Thymus (tissue), 11 donors: Measurements from ENCODE around the gene DRC3. TPM values are rescaled to one million over a fixed set of nuclear protein-coding genes. Genes with fewer than 3 reads are reported as not detected.

Experiments used
- DNase-seq, 9 donors: peaks; one replicate each; pipeline ENCODE4 v3.0.0-alpha.2; 2013; ENCODE audit warnings: low spot score in 9 of 9, low read depth in 6 of 9, missing footprints in 1 of 9
- H3K27ac ChIP-seq, 2 donors: one replicate each; pipeline ENCODE4 v1.5.1; 2013; ENCODE audit warnings: control low read depth in 1 of 2, low read depth in 1 of 2, low read length in 1 of 2, mild to moderate bottlenecking in 1 of 2, moderate library complexity in 1 of 2
- H3K27me3 ChIP-seq, 2 donors: one replicate each; pipeline ENCODE4 v1.5.1; 2013; ENCODE audit warnings: low read length in 1 of 2; ENCODE audit not compliant: control insufficient read depth in 2 of 2, insufficient read depth in 1 of 2
- H3K36me3 ChIP-seq, 2 donors: one replicate each; pipeline ENCODE4 v1.5.1; 2013; ENCODE audit warnings: low read length in 1 of 2, mild to moderate bottlenecking in 1 of 2, moderate library complexity in 1 of 2; ENCODE audit not compliant: control insufficient read depth in 2 of 2, insufficient read depth in 2 of 2
- H3K4me1 ChIP-seq, 2 donors: one replicate each; pipeline ENCODE4 v1.5.1; 2013; ENCODE audit warnings: low read length in 2 of 2; ENCODE audit not compliant: control insufficient read depth in 2 of 2, insufficient read depth in 2 of 2
- H3K4me3 ChIP-seq, 2 donors: one replicate each; pipeline ENCODE4 v1.5.1; 2013; ENCODE audit warnings: low read length in 2 of 2, control low read depth in 1 of 2, mild to moderate bottlenecking in 1 of 2
- H3K9me3 ChIP-seq, 2 donors: one replicate each; pipeline ENCODE4 v1.5.1; 2013; ENCODE audit warnings: low read length in 1 of 2, mild to moderate bottlenecking in 1 of 2; ENCODE audit not compliant: control insufficient read depth in 2 of 2, insufficient read depth in 1 of 2
- WGBS: extraction: QIAGEN DNeasy Blood & Tissue Kit; methylation state at CpG from one replicate; pipeline ENCODE4 v1.1.7; 2013; 5-methylcytosine and 5-hydroxymethylcytosine counted together
- polyA plus RNA-seq: library from polyadenylated mRNA; stranded (reverse); fragments of 200-250 nt; gene quantifications from one replicate; pipeline ENCODE4 v1.2.3, GENCODE V29; 2013
- total RNA-seq: library from RNA; stranded (reverse); fragments of 120-200 nt; gene quantifications from one replicate; pipeline ENCODE4 v1.2.4, GENCODE V29; 2013
- donor health status: healthy.

DRC3 gene
- total and polyA plus RNA-seq, 2 donors = 1.3 to 3.3 TPM

DNA sequence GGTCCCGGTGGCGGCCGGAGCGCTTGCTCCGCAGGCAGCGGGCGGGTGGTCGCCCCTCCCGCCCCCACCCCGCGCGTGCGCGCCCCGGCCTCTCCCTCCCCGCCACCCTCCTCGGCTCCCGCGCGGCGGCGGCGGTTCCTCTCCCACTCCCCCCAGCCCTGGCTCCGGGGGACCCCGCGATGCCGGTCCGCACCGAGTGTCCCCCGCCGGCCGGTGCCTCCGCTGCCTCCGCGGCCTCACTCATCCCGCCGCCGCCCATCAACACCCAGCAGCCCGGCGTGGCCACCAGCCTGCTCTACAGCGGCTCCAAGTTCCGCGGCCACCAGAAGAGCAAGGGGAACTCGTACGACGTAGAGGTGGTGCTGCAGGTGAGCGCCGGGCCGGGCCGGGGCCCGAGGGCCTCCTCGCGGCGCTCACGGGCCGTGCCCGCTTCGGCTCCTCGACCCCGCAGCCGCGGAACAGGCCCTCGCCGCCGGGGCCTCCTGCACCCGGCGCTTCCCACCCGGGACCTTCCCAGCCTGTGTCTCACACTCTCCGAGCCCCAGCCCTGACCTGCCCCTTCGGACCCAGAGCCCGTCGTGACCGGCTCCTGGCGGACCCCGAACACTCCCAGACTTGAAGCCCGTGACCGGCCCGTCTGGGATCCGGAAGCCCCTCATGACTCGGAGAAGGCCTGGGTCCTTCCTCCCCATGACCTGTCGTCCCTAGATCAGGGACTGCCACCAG lies 67.0 kb downstream of the DRC3 start:
- no peaks in the 10 kb centered on the region for H3K27me3 ChIP-seq
- peak overlapping the region; percentile 79 to 89 for H3K4me3 ChIP-seq
- under 1% methylated on average over 80 of the region's 81 CpGs for WGBS
- no peaks in the 10 kb centered on the region for H3K9me3 ChIP-seq
- peaks cover 21 to 34% of the 10 kb centered on the region in 2 donors for H3K4me1 ChIP-seq
- H3K36me3 ChIP-seq = peaks cover 0 to under 1% of the 10 kb centered on the region in 2 donors
- H3K27ac ChIP-seq = peak overlapping the region in 1 of 2 donors; percentile 74
- peak in 2 of 9 donors; percentile 15 to 27 for DNase-seq

DNA sequence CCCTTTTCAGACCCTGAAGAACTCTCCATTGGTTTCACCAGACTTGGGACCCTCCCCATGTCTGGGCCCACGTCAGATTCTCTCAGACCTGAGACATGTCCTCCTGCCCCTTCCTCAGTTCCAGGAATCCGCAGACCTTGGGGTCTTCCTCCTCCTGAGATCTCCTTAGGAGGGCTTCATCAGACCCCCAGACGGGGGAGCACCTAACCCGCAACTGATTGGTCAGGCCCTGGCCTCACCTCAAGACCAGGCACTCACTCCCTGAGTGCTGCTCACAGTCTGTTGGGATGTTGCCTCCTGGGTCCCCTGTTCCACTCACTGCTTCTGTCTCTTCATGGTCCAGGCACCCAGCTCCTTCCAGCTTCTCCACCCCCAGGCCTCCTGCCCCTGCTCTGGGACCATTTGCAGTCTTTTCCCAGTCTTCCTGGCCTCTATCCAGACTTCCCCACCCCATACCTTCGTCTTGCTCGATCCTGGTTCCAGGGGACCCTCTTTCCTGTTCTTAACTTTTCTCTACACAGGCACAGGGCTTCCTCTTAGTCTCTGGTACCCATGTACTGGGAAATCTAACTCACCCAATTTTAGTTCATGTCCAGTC lies 67.7 kb downstream of the DRC3 start:
- no peaks in the 10 kb centered on the region for H3K27me3 ChIP-seq
- no peak overlapping the region for H3K27ac ChIP-seq
- peak in 1 of 9 donors; percentile 21 for DNase-seq
- H3K9me3 ChIP-seq = no peaks in the 10 kb centered on the region
- WGBS = 49% methylated on average over 6 of the region's 6 CpGs
- peak overlapping the region; percentile 79 to 89 for H3K4me3 ChIP-seq
- peaks cover 21 to 34% of the 10 kb centered on the region in 2 donors for H3K4me1 ChIP-seq
- H3K36me3 ChIP-seq = peaks cover 5% of the 10 kb centered on the region in 2 donors

DNA sequence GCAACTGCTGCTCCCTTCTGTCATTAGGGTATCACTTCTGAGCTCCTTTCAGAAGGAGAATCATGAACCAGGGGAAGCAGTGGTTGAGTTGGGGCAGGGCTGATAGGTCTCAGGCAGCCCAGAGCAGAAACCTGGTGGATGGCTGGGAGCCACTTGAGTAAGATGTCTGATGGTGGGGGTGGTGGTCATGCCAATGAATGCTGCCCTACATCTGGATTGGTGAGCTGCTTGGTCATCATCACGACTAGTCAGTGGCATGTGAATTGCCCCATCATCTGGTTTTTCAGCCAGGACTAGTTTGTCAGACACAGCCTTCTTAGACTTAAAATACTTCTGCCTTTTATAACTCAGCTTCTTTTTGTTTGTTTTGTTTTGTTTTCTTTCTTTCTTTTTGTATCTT lies 69.1 kb downstream of the DRC3 start:
- DNase-seq = no peak
- peaks cover 21 to 34% of the 10 kb centered on the region in 2 donors for H3K4me1 ChIP-seq
- no peaks in the 10 kb centered on the region for H3K9me3 ChIP-seq
- H3K27me3 ChIP-seq = no peaks in the 10 kb centered on the region
- no peak overlapping the region for H3K27ac ChIP-seq
- H3K4me3 ChIP-seq = no peak overlapping the region
- H3K36me3 ChIP-seq = peaks cover 14 to 15% of the 10 kb centered on the region in 2 donors
- 87% methylated on average over 1 of the region's 1 CpG for WGBS

DNA sequence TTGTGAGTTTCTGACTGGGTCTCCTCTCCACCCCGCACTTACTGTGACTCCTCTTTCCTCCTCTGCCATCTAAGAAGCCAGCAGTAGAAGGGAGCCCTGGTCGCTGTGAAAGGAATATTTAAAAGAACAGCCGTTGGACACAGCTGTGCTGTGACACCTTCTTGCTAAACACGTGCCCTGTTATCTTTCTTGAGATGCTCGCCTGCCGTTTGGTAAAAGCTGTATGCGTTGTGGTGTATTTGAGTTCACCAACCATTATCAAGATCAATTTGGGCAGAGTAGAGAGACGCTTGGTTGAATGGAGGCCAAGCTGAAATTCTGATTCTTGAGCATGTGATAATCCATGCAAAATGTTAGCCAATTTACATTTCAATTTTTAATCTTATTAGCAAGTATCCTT lies 70.3 kb downstream of the DRC3 start:
- WGBS = 96% methylated on average over 8 of the region's 8 CpGs
- Histone ChIP-seq H3K4me1 (peaks cover 16 to 23% of the 10 kb centered on the region in 2 donors), H3K27ac (no peak overlapping the region), H3K4me3 (no peak overlapping the region), H3K27me3 (no peaks in the 10 kb centered on the region), H3K36me3 (peaks cover 18 to 24% of the 10 kb centered on the region in 2 donors), H3K9me3 (no peaks in the 10 kb centered on the region)
- no peak for DNase-seq

DNA sequence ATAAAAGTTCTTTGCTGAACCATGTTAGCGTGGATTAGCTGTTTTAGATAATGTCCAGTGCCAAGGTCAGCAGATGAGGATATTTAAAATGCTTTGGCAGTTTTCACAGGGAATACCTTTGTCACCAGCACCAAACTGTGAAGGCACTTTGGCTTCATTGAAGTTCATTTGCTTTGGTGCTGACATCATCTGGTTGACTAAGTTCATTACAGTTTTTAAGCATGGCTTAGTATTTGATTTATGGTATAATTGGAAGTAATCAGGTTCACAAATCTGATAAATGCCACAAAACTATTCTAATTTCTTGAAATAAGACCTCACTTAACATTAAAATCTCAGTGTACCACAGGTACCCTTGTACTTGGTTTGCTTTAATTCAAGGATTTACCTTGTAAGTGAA lies 70.8 kb downstream of the DRC3 start:
- WGBS = 97% methylated on average over 1 of the region's 1 CpG
- H3K4me3 ChIP-seq = no peak overlapping the region
- peak in 1 of 9 donors; percentile 29 for DNase-seq

DNA sequence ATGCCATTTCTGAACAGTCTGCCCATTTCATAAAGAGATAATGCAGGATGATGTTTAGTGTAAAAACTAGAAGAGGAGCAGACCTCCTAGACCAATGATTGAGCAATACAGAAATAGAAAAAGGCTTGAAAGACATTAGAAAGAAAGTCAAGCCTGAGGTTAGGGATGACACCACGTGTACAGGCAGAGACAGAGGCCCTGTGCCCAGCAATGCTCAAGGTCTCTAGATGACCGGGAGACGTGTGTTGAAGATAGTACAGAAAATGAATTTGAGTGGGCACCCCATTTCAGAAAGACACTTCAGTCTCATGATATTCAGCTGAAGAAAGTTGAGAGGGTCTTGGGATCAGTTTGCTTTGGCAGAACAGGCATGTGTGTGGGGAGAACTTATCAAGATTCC lies 71.9 kb downstream of the DRC3 start:
- Histone ChIP-seq H3K27ac (no peak overlapping the region), H3K36me3 (peaks cover 18 to 27% of the 10 kb centered on the region in 2 donors), H3K4me1 (peaks cover 9 to 16% of the 10 kb centered on the region in 2 donors), H3K9me3 (no peaks in the 10 kb centered on the region), H3K27me3 (no peaks in the 10 kb centered on the region), H3K4me3 (no peak overlapping the region)
- DNase-seq = no peak
- WGBS = 98% methylated on average over 3 of the region's 3 CpGs

More for the DNA sequence above, 70.8 kb downstream of the DRC3 start:
- peaks cover 12 to 18% of the 10 kb centered on the region in 2 donors for H3K4me1 ChIP-seq
- H3K9me3 ChIP-seq = no peaks in the 10 kb centered on the region
- H3K27ac ChIP-seq = no peak overlapping the region
- H3K36me3 ChIP-seq = peaks cover 18 to 27% of the 10 kb centered on the region in 2 donors
- H3K27me3 ChIP-seq = no peaks in the 10 kb centered on the region

DNA sequence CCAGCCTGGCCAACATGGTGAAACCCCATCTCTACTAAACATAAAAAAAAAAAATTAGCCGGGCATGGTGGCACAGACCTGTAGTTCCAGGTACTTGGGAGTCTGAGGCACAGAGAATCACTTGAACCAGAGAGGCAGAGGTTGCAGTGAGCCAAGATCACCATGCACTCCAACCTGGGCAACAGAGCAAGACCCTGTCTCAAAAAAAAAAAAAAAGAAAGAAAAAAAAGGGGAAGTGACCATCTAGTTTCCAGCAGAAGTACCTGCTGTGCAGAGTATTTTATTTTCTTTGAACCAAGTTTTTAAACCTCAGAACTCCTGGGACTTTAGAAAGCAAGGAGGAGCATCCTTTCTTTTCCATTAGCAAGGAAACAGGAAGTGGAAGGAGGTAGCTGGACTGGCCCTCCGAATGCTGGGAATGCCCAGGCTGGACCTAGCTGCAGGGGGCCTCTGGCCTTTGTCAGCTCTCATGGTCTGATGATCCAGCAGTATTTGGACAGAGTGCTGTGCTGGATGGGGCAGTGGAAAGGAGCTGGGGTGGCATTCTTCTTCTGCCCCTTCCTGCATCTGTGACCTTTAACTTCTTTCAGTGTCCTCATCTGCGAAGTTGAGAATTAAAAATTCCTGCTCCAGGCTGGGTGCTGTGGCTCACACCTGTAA lies 73.2 kb downstream of the DRC3 start:
- no peak for DNase-seq
- no peak overlapping the region for H3K27ac ChIP-seq
- peaks cover 0 to 6% of the 10 kb centered on the region in 2 donors for H3K4me1 ChIP-seq
- no peaks in the 10 kb centered on the region for H3K27me3 ChIP-seq
- H3K4me3 ChIP-seq = no peak overlapping the region
- WGBS = 97% methylated on average over 3 of the region's 3 CpGs
- no peaks in the 10 kb centered on the region for H3K9me3 ChIP-seq
- H3K36me3 ChIP-seq = peaks cover 22 to 32% of the 10 kb centered on the region in 2 donors

DNA sequence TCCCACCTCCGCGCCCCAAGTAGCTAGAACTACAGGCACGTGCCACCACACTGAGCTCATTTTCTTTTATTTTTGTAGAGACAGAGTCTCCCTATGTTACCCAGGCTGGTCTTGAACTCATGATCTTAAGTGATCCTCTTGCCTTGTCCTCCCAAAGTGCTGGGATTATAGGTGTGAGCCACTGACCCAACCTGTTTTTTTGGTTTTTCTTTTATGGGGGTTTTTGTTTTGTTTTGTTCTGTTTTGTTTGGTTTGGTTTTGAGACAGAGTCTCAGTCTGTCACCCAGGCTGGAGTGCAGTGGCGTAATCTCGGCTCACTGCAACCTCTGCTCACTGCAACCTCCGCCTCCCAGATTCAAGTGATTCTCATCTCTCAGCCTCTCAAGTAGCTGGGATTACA lies 82.9 kb downstream of the DRC3 start:
- H3K4me1 ChIP-seq = no peaks in the 10 kb centered on the region
- no peak overlapping the region for H3K4me3 ChIP-seq
- no peak overlapping the region for H3K27ac ChIP-seq
- no peak for DNase-seq
- peaks cover 42 to 44% of the 10 kb centered on the region in 2 donors for H3K36me3 ChIP-seq
- no peaks in the 10 kb centered on the region for H3K9me3 ChIP-seq
- 98% methylated on average over 6 of the region's 6 CpGs for WGBS
- no peaks in the 10 kb centered on the region for H3K27me3 ChIP-seq

DNA sequence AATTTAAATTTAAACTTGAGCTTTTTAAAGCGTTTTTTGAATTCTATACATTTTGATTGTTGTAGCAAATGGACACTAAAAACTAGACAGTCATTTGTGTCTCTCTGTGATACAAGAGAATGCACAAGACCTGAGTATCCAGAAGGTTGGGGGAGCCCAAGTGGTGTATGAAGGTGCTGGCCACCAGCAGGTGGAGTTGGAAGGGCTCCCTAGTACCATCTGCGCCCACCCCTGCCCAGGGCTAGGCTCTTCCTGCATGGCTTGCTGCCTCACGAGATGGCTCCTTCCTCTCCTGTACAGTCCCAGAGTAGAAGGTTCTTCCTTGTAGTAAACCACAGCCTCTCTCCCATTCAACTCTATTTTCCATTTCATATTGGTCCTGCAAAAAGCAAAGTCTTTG lies 83.6 kb downstream of the DRC3 start:
- DNase-seq = no peak
- no peaks in the 10 kb centered on the region for H3K9me3 ChIP-seq
- H3K4me1 ChIP-seq = no peaks in the 10 kb centered on the region
- peaks cover 43 to 44% of the 10 kb centered on the region in 2 donors for H3K36me3 ChIP-seq
- H3K27ac ChIP-seq = no peak overlapping the region
- no peaks in the 10 kb centered on the region for H3K27me3 ChIP-seq
- 79% methylated on average over 3 of the region's 3 CpGs for WGBS
- no peak overlapping the region for H3K4me3 ChIP-seq
